CD4-positive, alpha-beta T cell treated with Interferon alpha-2 for 1 hour (primary cell): Measurements from ENCODE around the gene TPSD1.
"Not testable (repeated sequence)": the region's sequence is repeated elsewhere in the genome, so short reads cannot be mapped to it uniquely, and the experiment has no call there.

Experiments used
- DNase-seq, 2 donors: peaks; one replicate each; pipeline ENCODE4 v3.0.0-alpha.2; 2020 to 2022

Gene TPSD1

DNA sequence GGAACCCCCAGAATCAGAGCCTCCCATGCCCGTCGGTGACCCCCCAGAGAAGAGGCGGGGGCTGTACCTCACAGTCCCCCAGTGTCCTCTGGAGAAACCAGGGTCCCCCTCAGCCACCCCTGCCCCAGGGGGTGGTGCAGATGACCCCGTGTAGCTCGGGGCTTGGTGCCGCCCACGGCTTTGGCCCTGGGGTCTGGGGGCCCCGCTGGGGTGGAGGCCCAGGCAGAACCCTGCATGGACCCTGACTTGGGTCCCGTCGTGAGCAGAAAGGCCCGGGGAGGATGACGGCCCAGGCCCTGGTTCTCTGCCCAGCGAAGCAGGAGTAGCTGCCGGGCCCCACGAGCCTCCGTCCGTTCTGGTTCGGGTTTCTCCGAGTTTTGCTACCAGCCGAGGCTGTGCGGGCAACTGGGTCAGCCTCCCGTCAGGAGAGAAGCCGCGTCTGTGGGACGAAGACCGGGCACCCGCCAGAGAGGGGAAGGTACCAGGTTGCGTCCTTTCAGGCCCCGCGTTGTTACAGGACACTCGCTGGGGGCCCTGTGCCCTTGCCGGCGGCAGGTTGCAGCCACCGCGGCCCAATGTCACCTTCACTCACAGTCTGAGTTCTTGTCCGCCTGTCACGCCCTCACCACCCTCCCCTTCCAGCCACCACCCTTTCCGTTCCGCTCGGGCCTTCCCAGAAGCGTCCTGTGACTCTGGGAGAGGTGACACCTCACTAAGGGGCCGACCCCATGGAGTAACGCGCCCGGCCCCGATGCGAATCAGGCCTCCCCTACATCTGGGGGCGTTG lies 34.8 kb upstream of the TPSD1 start:
- no peak for DNase-seq

GRCh38 chr16:1221628-1222552 lies 34.0 kb upstream of the TPSD1 start:
- DNase-seq = no peak

- DNase-seq = no peak
These were observed 33.1 kb upstream of the TPSD1 start for GRCh38 chr16:1222553-1223354.

DNA sequence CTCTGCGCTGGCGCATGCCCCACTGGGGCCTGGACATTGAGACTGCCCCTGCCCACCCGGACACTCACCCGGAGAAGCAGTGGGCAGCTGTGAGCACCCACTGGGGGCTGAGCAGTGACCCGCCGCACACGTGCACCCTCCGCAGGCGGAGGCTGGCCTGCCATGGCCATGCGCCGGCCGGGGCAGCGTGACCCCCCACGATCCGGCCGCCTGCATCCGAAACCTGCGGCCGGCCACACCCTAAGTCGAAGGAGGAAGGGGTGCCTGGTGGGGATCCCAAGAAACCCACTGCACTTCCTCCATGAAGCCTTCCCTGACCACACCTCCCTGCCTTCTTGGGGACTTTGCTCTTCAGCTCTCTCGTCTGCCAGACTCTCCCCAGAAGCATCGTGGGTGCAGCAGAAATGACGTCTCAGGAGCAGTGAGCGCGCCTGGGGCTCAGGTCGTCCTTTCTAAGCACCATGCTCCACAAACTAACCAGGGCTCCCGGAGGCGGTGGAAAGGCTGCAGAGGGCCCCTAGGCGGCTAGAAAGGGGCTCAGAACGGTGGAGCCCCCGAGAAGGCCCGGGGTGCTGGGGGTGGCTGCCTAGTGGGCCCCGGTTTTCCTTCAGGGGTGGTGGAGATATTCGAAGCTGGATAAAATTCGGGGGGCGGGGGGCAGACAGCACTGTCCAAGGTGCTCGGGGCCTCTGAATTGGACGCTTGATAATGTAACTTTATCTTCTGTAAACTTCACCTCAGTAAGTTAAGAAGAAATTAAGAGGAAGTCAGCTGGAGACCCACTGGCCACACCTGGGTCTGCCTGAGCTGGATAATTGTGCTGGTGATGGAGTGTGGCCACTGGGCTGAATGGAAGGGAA lies 32.3 kb upstream of the TPSD1 start:
- no peak for DNase-seq

GRCh38 chr16:1224558-1224957 lies 31.3 kb upstream of the TPSD1 start:
- DNase-seq = no peak

GRCh38 chr16:1225051-1225451 lies 30.8 kb upstream of the TPSD1 start, which contains the start of gene TPSG1:
TSS of gene TPSG1 (minus strand) at chr16:1225268. CDS start at chr16:1225252, 16 bp downstream.
- no peak for DNase-seq

GRCh38 chr16:1225728-1226311 lies 30.0 kb upstream of the TPSD1 start:
- not testable (repeated sequence) for DNase-seq

DNA sequence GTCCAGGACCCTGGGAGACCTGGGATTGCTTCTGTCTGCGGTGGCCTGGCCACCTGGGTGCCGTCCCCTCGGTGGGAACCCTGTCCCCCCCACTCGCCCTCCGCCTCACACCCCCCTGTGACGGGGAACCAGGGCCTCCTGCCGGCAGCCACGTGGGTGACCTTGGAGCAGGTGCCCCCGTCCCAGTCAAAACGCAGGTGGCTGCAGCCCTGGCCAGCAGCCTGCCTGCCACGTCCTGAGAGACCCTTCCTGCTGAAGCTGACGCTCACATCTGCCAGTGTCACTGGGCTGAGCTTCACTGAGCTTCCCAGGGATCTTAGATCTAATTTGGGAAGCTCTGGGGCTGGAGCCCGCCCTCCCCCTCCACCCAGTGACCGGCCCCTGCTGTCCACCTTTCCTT lies 29.2 kb upstream of the TPSD1 start:
- not testable (repeated sequence) for DNase-seq

GRCh38 chr16:1228227-1228626 lies 27.6 kb upstream of the TPSD1 start:
- DNase-seq = not testable (repeated sequence)

DNA sequence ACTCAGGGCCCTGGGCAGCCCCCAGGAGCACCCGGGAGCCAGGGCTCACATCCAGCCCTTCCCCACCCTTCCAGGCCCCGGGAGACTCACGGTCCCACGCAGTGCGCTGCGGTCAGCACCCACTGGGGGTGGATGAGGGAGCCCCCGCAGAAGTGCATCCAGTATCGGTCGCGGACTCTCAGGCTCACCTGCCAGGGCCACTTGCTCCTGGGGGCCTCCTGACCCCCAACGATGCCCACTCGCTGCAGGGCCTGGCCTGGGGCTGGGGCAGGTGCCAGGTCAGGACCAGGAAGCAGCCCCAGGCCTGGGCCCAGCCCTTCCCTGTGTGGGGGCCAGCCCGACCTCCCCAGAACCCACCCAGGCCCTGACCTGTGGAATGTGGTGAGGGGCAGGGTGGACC lies 26.4 kb upstream of the TPSD1 start:
- not testable (repeated sequence) for DNase-seq

DNA sequence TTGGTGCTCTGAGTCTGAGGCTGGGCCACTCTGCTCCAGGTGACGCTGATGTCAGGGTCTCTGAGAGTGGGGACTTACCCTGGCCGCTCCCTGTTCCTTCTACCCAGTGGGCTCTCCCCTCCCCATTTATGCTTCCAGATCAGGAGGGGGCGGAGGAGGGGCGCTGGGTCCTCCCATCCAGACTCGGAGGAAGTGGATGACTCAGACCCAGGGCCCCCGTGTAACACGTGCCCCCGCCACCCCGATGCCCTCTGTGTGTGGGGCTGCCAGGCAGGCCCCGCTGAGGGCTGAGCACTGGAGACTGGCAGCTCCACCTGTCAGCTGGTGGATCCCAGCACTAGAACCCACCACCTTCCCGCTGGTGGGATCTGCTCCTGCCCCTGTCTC lies 25.8 kb upstream of the TPSD1 start, which contains the start of gene TPSB2:
Gene TPSB2, minus strand, starts transcription at position 101 of the 387 bp plus-strand sequence. CDS start 233 bp downstream, outside the sequence.
- DNase-seq = not testable (repeated sequence)

GRCh38 chr16:1230471-1231212 lies 25.2 kb upstream of the TPSD1 start:
- DNase-seq = not testable (repeated sequence)

DNA sequence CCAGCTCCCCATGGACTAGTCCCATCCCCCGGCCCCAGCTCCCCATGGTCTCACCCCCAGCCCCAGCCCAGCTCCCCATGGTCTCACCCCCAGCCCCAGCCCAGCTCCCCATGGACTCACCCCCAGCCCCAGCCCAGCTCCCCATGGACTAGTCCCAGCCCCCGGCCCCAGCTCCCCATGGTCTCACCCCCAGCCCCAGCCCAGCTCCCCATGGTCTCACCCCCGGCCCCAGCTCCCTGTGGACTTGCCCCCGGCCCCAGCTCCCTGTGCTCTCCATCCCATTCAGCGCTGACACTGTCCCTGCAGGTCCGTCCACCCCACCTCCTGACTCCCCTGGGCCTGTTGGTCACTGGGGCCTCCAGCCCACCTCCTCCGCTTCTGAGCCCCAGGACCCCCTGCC lies 24.6 kb upstream of the TPSD1 start:
- DNase-seq = not testable (repeated sequence)

DNA sequence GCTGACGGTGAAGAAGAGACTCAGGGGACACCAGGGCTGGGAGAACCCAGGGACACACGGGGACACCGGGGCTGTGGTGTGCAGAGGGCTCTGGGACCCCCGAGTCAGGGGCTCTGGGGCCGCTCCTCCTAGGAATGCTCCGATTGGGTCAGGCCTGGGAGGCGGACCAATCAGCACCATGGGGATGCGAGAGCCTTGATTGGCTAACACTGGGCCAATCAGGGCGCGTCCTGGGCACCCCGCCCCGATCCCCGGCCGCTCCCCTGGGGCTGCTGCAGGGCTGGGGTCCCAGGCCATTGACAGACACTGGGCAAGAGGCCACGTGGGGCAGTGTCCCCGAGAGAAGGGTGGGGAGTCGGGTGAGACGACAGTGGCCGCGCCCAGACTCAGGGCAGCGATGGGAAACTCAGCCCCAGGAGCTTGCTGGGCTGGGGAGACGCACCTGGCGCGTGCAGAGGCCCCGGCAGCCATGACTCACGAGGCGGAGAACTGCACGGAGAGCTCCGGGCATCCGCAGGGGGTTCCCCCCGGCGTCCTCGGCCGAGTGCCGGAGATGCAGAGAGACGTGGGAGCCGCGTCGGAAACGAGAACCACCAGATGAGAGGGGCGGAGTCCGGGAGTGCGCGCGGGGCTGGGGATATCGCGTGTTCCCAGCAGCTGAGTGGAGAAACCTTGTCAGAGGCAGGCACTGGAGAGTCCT lies 23.7 kb upstream of the TPSD1 start:
- DNase-seq = not testable (repeated sequence)

DNA sequence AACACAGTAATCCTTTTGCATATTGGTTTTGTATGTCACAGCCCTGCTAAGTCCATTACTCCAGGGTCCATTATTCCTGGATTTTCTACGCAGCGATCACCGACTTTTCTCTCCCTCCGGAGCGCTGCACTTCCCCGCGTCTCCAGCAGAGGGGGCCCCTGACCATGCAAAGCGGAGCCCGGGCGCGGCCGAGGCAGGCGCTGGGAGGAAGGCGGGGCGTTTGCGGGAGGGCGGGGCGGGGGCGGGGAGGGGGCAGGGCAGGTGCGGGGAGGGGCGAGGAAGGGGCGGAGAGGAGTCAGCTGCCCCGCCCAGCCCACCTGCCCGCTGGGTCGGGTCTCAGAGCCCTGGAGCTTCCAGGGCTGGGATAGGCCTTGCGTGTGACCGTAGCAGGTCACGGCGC lies 19.2 kb upstream of the TPSD1 start:
- not testable (repeated sequence) for DNase-seq

- DNase-seq = no peak
These were observed 17.9 kb upstream of the TPSD1 start for GRCh38 chr16:1237990-1238389.

DNA sequence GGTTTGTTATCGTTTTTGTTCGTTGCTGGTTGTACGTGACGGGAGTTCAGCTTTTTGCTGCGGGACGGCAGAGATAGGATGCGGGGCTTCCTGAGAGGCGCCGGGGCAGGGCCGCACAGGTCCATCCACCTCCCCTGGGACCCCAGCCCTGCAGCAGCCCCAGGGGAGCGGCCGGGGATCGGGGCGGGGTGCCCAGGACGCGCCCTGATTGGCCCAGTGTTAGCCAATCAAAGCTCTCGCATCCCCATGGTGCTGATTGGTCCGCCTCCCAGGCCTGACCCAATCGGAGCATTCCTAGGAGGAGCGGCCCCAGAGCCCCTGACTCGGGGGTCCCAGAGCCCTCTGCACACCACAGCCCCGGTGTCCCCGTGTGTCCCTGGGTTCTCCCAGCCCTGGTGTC lies 17.0 kb upstream of the TPSD1 start:
- not testable (repeated sequence) for DNase-seq

DNA sequence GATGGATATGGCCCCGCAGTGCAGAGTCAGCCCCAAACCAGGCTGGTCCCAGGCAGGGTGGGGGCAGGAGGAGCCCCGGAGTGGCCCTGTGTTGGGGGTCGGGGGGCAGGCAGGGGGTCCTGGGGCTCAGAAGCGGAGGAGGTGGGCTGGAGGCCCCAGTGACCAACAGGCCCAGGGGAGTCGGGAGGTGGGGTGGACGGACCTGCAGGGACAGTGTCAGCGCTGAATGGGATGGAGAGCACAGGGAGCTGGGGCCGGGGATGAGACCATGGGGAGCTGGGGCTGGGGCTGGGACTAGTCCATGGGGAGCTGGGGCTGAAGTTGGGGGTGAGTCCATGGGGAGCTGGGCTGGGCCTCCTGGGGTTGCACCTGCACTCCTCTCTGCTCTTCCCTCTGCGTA lies 16.3 kb upstream of the TPSD1 start:
- DNase-seq = not testable (repeated sequence)

DNA sequence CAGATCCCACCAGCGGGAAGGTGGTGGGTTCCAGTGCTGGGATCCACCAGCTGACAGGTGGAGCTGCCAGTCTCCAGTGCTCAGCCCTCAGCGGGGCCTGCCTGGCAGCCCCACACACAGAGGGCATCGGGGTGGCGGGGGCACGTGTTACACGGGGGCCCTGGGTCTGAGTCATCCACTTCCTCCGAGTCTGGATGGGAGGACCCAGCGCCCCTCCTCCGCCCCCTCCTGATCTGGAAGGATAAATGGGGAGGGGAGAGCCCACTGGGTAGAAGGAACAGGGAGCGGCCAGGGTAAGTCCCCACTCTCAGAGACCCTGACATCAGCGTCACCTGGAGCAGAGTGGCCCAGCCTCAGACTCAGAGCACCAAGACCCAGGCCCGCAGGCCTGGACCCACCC lies 15.4 kb upstream of the TPSD1 start, which contains the start of gene TPSAB1:
Gene TPSAB1, plus strand, starts transcription at position 270 of the 400 bp plus-strand sequence. CDS start 234 bp downstream, outside the sequence.
- not testable (repeated sequence) for DNase-seq

DNA sequence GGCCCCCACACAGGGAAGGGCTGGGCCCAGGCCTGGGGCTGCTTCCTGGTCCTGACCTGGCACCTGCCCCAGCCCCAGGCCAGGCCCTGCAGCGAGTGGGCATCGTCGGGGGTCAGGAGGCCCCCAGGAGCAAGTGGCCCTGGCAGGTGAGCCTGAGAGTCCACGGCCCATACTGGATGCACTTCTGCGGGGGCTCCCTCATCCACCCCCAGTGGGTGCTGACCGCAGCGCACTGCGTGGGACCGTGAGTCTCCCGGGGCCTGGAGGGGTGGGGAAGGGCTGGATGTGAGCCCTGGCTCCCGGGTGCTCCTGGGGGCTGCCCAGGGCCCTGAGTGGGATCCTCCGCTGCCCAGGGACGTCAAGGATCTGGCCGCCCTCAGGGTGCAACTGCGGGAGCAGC lies 14.8 kb upstream of the TPSD1 start:
- DNase-seq = not testable (repeated sequence)
